ENCODE results near the gene KLHL36.

GRCh38 chr16:84599521-84600202, 48.6 kb upstream of the KLHL36 start:
- TF ChIP-seq, protein P1, sequence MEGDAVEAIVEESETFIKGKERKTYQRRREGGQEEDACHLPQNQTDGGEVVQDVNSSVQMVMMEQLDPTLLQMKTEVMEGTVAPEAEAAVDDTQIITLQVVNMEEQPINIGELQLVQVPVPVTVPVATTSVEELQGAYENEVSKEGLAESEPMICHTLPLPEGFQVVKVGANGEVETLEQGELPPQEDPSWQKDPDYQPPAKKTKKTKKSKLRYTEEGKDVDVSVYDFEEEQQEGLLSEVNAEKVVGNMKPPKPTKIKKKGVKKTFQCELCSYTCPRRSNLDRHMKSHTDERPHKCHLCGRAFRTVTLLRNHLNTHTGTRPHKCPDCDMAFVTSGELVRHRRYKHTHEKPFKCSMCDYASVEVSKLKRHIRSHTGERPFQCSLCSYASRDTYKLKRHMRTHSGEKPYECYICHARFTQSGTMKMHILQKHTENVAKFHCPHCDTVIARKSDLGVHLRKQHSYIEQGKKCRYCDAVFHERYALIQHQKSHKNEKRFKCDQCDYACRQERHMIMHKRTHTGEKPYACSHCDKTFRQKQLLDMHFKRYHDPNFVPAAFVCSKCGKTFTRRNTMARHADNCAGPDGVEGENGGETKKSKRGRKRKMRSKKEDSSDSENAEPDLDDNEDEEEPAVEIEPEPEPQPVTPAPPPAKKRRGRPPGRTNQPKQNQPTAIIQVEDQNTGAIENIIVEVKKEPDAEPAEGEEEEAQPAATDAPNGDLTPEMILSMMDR (IDR thresholded peaks at IDR 0.05), result no peak
- no peak for TF ChIP-seq POLR2A (IDR thresholded peaks at IDR 0.05)
- TF ChIP-seq EP300 (IDR thresholded peaks at IDR 0.05), result no peak
